ENCODE measurements around the gene KASH5.

KASH5 gene

DNA sequence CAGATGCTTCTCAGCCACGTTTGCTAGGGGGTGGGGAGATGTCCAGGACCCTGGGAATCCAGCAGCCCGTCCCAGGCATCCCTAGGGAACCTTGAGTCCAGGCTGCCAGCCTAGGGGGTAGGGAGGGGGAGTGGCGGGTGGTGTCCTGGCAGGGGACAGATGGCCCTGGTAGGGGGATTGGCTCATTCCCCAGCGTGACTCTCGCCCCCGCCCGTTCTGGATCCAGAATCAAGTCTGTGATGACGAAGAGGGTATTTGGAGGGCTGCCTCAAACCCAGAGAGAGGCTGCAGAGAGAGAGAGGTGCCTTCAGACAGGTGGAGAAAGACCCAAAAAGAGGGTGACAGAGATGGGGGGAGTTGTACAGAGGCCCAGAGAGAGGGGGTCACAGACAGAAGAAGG, 49.2 kb downstream of the KASH5 start:
- Histone ChIP-seq H3K27me3 (ENCODE audit: control insufficient read depth, insufficient read depth, low read length) (peaks cover 4% of the 10 kb centered on the region), H3K9me3 (ENCODE audit: control insufficient read depth, low read length) (no peaks in the 10 kb centered on the region), H3K4me1 (no peaks in the 10 kb centered on the region), H3K4me2 (ENCODE audit: low read length) (no peak overlapping the region), H3K79me2 (no peaks in the 10 kb centered on the region), H2AFZ (no peak overlapping the region), H3K4me3 (ENCODE audit: low read depth, low read length) (no peak overlapping the region), H3K36me3 (ENCODE audit: control insufficient read depth, insufficient read depth, low read length) (no peaks in the 10 kb centered on the region), H3K27ac (no peak overlapping the region), H3K9ac (no peak overlapping the region)
- TF ChIP-seq, protein P1, sequence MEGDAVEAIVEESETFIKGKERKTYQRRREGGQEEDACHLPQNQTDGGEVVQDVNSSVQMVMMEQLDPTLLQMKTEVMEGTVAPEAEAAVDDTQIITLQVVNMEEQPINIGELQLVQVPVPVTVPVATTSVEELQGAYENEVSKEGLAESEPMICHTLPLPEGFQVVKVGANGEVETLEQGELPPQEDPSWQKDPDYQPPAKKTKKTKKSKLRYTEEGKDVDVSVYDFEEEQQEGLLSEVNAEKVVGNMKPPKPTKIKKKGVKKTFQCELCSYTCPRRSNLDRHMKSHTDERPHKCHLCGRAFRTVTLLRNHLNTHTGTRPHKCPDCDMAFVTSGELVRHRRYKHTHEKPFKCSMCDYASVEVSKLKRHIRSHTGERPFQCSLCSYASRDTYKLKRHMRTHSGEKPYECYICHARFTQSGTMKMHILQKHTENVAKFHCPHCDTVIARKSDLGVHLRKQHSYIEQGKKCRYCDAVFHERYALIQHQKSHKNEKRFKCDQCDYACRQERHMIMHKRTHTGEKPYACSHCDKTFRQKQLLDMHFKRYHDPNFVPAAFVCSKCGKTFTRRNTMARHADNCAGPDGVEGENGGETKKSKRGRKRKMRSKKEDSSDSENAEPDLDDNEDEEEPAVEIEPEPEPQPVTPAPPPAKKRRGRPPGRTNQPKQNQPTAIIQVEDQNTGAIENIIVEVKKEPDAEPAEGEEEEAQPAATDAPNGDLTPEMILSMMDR (IDR thresholded peaks at IDR 0.05) = no peak

DNA sequence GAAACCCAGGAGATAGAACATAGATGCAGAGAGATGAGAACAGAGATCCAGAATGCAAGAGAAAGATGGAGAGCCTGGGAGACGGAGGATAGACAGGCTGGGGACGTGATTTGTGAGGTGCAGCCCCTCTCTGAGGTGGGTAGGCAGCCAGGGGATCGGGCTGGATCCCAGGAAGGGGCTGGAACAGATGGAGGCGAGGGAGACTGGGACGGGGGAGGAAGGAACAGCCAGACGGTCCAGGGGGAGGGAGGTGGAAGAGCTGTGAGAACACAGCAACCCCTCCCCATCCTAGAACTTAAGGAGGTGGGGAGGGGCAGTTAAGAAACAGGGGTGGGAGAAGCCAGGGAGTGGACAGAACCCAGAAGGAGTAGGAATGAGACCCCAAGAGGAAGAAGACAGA, 50.2 kb downstream of the KASH5 start:
- Histone ChIP-seq H3K79me2 (no peaks in the 10 kb centered on the region), H2AFZ (no peak overlapping the region), H3K36me3 (ENCODE audit: control insufficient read depth, insufficient read depth, low read length) (no peaks in the 10 kb centered on the region), H3K4me1 (no peaks in the 10 kb centered on the region), H3K4me2 (ENCODE audit: low read length) (no peak overlapping the region), H3K27ac (no peak overlapping the region), H3K4me3 (ENCODE audit: low read depth, low read length) (no peak overlapping the region), H3K9ac (no peak overlapping the region), H3K9me3 (ENCODE audit: control insufficient read depth, low read length) (no peaks in the 10 kb centered on the region), H3K27me3 (ENCODE audit: control insufficient read depth, insufficient read depth, low read length) (peaks cover 4% of the 10 kb centered on the region)
- TF ChIP-seq, protein P1 (IDR thresholded peaks at IDR 0.05) = no peak

DNA sequence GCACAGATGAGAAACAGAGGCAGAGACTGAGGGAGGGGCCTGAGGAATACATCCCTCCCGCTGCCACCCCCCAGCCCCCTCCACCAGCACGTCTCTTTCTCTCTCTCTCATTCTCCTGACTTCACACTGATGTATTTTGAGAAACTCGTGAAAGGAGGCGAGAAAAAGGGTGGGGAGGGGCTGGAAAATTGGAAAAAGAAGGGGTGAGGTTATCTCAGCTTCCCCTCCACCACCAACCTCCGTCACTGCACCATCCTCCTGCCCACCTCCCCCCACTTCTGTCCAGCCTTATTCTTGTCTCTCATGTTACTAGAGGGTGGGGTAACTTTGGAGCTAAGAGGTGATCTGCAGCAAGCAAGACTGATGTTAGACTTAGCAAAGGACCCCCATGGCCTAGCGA, 51.8 kb downstream of the KASH5 start:
- no peaks in the 10 kb centered on the region for H3K36me3 ChIP-seq (ENCODE audit: control insufficient read depth, insufficient read depth, low read length)
- no peaks in the 10 kb centered on the region for H3K4me1 ChIP-seq
- no peaks in the 10 kb centered on the region for H3K79me2 ChIP-seq
- H3K9me3 ChIP-seq (ENCODE audit: control insufficient read depth, low read length) = no peaks in the 10 kb centered on the region
- no peak overlapping the region for H3K4me2 ChIP-seq (ENCODE audit: low read length)
- no peak overlapping the region for H2AFZ ChIP-seq
- H3K27ac ChIP-seq = no peak overlapping the region
- no peak overlapping the region for H3K4me3 ChIP-seq (ENCODE audit: low read depth, low read length)
- TF ChIP-seq, protein P1 (IDR thresholded peaks at IDR 0.05) = no peak
- peaks cover 4% of the 10 kb centered on the region for H3K27me3 ChIP-seq (ENCODE audit: control insufficient read depth, insufficient read depth, low read length)
- no peak overlapping the region for H3K9ac ChIP-seq

DNA sequence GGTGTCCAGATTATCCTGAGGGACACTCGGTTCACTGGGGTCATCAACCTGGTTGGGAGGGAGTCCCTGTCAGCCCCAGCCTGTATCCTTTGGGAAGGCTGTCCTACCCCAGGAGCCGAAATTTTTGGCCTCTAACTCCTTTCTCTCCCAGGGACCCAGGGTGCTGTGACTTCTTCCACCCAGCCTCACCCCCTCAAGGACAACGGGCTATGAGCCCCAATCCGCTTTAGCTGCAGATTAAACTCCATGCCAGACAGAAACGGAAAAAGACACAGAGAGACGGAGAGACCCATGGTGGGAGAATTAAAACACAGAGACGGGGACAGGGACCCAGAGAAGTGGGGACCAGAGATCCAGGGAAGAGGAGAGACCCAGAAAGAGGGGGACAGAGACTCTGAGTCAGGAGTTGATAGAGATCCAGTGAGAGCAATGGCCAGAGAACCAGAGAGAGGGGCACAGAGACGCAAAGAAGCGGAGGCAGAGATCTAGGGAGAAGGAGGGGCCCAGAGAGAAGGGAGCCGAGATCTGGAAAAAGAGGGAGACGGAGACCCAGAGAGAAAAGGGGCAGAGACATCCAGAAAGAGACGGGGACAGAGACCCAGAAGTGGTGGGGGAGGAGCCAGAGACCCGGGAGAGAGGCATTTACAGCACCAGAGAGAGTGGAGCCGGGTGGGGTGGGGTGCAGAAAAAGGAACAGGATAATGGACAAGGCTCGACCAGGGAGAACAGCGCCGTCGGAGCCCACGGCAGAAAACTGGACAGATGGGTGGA, 52.6 kb downstream of the KASH5 start:
- Histone ChIP-seq H3K4me1 (no peaks in the 10 kb centered on the region), H3K4me2 (ENCODE audit: low read length) (no peak overlapping the region), H2AFZ (no peak overlapping the region), H3K36me3 (ENCODE audit: control insufficient read depth, insufficient read depth, low read length) (no peaks in the 10 kb centered on the region), H3K9me3 (ENCODE audit: control insufficient read depth, low read length) (no peaks in the 10 kb centered on the region), H3K27me3 (ENCODE audit: control insufficient read depth, insufficient read depth, low read length) (peaks cover 4% of the 10 kb centered on the region), H3K79me2 (no peaks in the 10 kb centered on the region), H3K9ac (no peak overlapping the region), H3K4me3 (ENCODE audit: low read depth, low read length) (no peak overlapping the region), H3K27ac (no peak overlapping the region)
- TF ChIP-seq, protein P1 (IDR thresholded peaks at IDR 0.05) = no peak
